HEK293T (cell line): ENCODE data around the gene KDM4C.

Experiments used
- CTCF ChIA-PET: fragments of 350-600 bp; formaldehyde crosslinking; extraction: SDS; loops from one replicate; lab custom pipeline; 2021; ENCODE audit warnings: antibody characterized with exemption, inconsistent platforms; lab: Yijun Ruan, JAX
- POLR2A ChIA-PET: fragments of 350-600 bp; formaldehyde crosslinking; extraction: SDS; loops from one replicate; lab custom pipeline; 2020; ENCODE audit warnings: antibody characterized with exemption, inconsistent platforms; lab: Yijun Ruan, JAX
- DNase-seq: peaks from one replicate; pipeline ENCODE4 v3.0.0; 2012; ENCODE audit warnings: mixed read lengths; ENCODE audit errors: extremely low spot score
- ARNT ChIP-seq: fragments of 450-650 bp; IDR thresholded peaks from 2 replicates; pipeline ENCODE4 v1.6.1; 2017; ENCODE audit warnings: mild to moderate bottlenecking
- BHLHE40 ChIP-seq: fragments of 450-650 bp; IDR thresholded peaks from 2 replicates; pipeline ENCODE4 v1.6.1; 2016; ENCODE audit warnings: mild to moderate bottlenecking, moderate library complexity, borderline replicate concordance
- CTBP1 ChIP-seq: fragments of 450-650 bp; IDR thresholded peaks from 2 replicates; pipeline ENCODE4 v1.6.1; 2016; ENCODE audit warnings: borderline replicate concordance
- ELF4 ChIP-seq: fragments of 450-650 bp; IDR thresholded peaks from 2 replicates; pipeline ENCODE4 v1.6.1; 2017; ENCODE audit warnings: antibody characterized with exemption
- FOXA1 ChIP-seq: fragments of 450-650 bp; IDR thresholded peaks from 2 replicates; pipeline ENCODE4 v1.6.1; 2016; ENCODE audit warnings: mild to moderate bottlenecking
- FOXK2 ChIP-seq: fragments of 450-650 bp; IDR thresholded peaks from 2 replicates; pipeline ENCODE4 v1.6.1; 2016; ENCODE audit warnings: mild to moderate bottlenecking
- FOXM1 ChIP-seq: fragments of 450-650 bp; IDR thresholded peaks from 2 replicates; pipeline ENCODE4 v1.6.1; 2017; ENCODE audit warnings: mild to moderate bottlenecking, borderline replicate concordance
- HDGF ChIP-seq: fragments of 450-650 bp; IDR thresholded peaks from 2 replicates; pipeline ENCODE4 v1.6.1; 2017; ENCODE audit warnings: antibody characterized with exemption, borderline replicate concordance
- L3MBTL2 ChIP-seq: fragments of 450-650 bp; conservative IDR thresholded peaks from 2 replicates; pipeline ENCODE4 v1.6.1; 2016; ENCODE audit warnings: mild to moderate bottlenecking
- LEF1 ChIP-seq: fragments of 450-650 bp; IDR thresholded peaks from 2 replicates; pipeline ENCODE4 v1.6.1; 2017; ENCODE audit warnings: mild to moderate bottlenecking, borderline replicate concordance
- NFRKB ChIP-seq: fragments of 450-650 bp; IDR thresholded peaks from 2 replicates; pipeline ENCODE4 v1.6.1; 2016; ENCODE audit warnings: mild to moderate bottlenecking, moderate library complexity
- SP1 ChIP-seq: fragments of 450-650 bp; IDR thresholded peaks from 2 replicates; pipeline ENCODE4 v1.6.1; 2017
- SUZ12 ChIP-seq: fragments of 450-650 bp; IDR thresholded peaks from 2 replicates; pipeline ENCODE4 v1.6.1; 2016; ENCODE audit warnings: mild to moderate bottlenecking
- TARDBP ChIP-seq: fragments of 450-650 bp; IDR thresholded peaks from 2 replicates; pipeline ENCODE4 v1.6.1; 2016
- ZNF384 ChIP-seq: fragments of 450-650 bp; IDR thresholded peaks from 2 replicates; pipeline ENCODE4 v1.6.1; 2016
- TF ChIP-seq, protein P1 (sequence below): fragments of 450-650 bp; IDR thresholded peaks from 2 replicates; pipeline ENCODE4 v1.6.1; 2016

Gene KDM4C

DNA sequence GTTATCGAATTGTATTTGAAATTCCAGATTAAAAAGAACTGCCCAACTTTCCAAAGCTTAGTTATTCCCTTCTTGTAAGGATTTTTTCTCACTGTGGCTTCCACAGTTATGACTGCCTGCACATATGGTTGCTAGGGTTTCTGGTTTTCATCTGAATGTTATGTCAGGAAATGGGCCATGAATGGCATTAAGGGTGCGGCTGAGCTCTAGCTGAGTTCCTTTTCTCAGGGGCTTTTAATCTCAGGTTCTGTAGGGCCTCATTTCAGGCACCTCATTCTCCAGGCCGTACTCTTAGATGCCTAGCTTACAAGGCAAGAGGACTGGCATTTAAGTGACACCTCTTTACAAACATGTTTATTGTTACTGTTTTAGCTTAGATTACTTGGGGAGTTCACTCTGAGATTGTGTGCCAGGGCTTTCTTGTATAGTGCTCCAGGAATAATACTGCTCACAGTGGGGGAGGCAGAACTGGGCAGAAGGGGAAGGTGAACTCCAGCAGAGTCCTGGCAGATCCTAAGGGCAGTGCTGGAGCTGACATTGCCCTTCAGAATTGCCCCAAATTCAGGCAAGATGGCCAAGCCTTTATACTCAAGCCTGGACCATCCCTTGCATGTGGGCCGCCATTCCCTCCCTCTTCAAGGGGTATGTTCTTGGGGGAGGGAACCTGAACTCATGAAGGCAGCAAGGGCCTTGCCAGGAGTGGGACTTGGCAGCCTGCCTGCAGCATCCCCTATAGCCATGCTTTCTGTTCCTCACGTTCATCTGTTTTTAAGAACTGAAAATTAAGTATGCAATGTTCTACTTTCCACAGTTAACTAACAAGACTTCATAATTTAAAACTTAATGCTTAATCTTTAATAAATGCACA is 111.5 kb downstream of the KDM4C start:
- CTCF ChIA-PET, result interaction anchor here (0.6 kb wide), 1 partner anchor 202 kb away, joined by 3 read pairs; no protein-coding TSS in a partner anchor
- DNase-seq, result no peak
- POLR2A ChIA-PET, result no interaction called here
- TF ChIP-seq FOXM1 (no peak), ZNF384 (no peak), SP1 (no peak)

DNA sequence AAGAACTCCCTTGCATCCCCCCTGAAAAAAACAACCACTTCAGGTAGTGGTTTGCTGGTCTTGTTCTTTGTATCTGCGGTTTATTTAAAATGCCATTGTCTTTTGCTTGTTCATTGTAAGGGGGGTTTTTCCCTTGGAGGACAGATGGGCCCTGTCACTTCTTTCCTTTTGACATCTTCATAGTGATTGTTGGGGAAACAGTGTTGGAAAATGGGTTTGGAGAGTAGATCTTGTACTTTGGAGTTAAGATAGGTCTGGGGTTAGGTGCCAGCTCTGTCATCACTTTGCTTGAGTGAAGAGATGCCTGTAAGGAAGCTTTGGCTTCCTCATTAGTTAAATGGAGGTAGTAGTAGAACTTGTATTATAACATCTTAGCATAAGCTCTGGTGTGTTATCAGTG is 112.4 kb downstream of the KDM4C start:
- CTCF ChIA-PET, result no interaction called here
- no peak for DNase-seq
- TF ChIP-seq FOXK2 (no peak), BHLHE40 (no peak), ELF4 (no peak), SUZ12 (no peak), L3MBTL2 (no peak), FOXA1 (no peak), CTBP1 (no peak)
- TF ChIP-seq, protein P1, sequence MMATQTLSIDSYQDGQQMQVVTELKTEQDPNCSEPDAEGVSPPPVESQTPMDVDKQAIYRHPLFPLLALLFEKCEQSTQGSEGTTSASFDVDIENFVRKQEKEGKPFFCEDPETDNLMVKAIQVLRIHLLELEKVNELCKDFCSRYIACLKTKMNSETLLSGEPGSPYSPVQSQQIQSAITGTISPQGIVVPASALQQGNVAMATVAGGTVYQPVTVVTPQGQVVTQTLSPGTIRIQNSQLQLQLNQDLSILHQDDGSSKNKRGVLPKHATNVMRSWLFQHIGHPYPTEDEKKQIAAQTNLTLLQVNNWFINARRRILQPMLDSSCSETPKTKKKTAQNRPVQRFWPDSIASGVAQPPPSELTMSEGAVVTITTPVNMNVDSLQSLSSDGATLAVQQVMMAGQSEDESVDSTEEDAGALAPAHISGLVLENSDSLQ, result no peak
- POLR2A ChIA-PET, result no interaction called here

DNA sequence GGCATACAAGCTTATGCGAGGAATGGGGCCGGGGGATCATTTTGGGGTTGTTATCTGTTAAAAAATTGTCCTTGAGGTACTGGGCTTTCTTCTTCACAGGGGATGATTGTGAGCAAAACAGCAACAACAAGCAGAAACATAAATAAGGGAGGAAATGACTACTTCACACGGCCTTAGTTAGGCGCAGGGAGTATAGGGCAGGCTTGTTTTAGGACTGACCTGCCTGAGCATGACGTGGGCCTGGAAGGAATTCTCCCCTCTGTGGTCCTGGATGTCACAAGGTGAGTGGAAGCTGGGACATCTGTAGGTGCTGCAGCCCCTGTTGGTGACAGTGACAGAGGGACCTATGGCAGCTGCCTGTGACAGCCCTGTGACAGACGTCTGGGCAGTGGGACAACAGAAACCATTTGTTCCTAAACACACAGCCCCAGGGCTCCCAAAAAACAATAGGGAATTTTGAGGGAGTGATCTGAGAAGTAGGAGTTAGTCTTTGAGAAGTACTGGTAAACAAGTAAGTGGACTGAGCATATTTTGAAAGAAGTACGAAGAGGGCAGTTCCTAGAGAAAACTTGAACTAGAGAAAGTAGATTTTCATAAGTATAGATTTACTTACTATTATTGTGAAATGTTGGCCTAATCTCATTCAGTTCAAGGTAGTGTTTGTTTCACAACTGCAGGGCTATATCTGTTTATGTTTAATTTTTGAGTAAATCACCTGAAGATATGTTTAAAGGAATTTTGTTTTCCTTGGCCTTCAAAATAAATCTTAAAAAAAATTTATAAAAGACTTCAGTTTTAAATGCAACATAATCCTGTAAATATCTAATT is 113.1 kb downstream of the KDM4C start:
- no peak for TF ChIP-seq HDGF
- TF ChIP-seq, protein P1, result no peak
- no peak for TF ChIP-seq L3MBTL2
- no peak for TF ChIP-seq LEF1
- no peak for TF ChIP-seq CTBP1
- no peak for TF ChIP-seq FOXA1
- no peak for TF ChIP-seq ARNT
- TF ChIP-seq ELF4, result no peak
- no peak for TF ChIP-seq TARDBP
- no peak for TF ChIP-seq ZNF384
- TF ChIP-seq FOXK2, result no peak
- no peak for TF ChIP-seq SP1
- no peak for TF ChIP-seq BHLHE40
- TF ChIP-seq FOXM1, result no peak
- no peak for TF ChIP-seq SUZ12
- TF ChIP-seq NFRKB, result no peak
- DNase-seq, result no peak
- ChIA-PET POLR2A (no interaction called here), CTCF (no interaction called here)

DNA sequence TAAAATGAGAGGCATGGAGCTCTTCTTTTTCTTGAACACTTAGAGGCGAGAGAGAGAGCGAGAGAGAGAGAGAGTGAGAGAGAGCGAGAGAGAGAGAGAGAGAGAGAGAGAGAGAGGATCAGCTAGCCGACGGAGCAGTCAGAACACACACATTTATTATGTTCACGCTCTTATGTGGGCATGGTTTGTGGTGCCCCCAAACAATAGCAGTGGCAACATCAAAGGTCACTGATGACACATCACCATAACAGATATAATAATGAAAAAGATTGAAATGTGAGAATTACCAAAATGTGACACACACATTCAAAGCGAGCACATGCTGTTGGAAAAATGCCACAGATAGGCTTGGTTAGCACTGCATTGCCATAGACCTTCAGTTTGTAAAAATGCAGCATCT is 116.1 kb downstream of the KDM4C start:
- CTCF ChIA-PET, result interaction anchor here (0.5 kb wide), 1 partner anchor 9 kb away, joined by 3 read pairs; no protein-coding TSS in a partner anchor
- TF ChIP-seq FOXA1, result no peak
- TF ChIP-seq, protein P1, result no peak
- no peak for TF ChIP-seq L3MBTL2
- no peak for TF ChIP-seq SP1
- no peak for TF ChIP-seq HDGF
- POLR2A ChIA-PET, result no interaction called here
- DNase-seq, result no peak

DNA sequence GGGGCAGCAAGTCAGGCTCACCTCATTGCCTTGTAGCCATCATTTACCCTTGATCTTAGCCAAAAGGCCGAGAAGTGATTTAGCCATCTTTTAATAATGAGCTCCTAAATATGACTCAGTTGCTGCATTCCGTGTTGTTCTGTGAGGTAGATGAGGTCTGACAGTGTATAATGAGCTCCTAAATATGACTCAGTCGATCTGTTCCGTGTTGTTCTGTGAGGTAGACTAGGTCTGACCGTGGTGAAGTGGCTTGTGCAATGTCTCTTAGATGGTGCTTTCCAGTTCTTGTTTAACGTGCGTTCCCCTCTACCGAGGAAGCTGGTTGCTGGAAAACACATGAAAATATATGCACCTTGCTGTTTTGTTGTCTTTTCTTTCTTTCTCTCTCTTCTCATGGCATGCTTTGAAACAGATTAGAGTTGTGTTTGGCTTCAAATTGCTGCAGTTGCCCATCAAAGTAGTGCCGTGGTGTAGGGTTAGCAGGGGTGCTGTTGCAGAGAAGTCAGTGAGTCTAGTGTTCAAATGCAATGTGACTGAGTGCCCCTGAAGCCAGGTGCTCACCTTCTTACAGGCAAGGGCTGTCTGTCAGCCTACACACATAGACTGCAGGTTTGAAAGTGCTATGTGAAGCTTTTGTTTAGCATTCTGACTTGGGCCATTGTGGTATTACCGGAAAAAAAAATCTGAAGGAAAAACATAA is 118.6 kb downstream of the KDM4C start:
- no peak for DNase-seq
- ChIA-PET CTCF (no interaction called here), POLR2A (no interaction called here)
- TF ChIP-seq ZNF384 (no peak), FOXA1 (no peak), HDGF (no peak), FOXM1 (no peak), SUZ12 (no peak), NFRKB (no peak), FOXK2 (no peak), BHLHE40 (no peak), ELF4 (no peak), TARDBP (no peak)
- TF ChIP-seq, protein P1, result no peak
